ENCODE data around the gene OR5B17.

GRCh38 chr11:58394195-58394594 lies 35.3 kb upstream of the OR5B17 start:
- TF ChIP-seq EZH2 (IDR thresholded peaks at IDR 0.05; ENCODE audit: borderline replicate concordance, low read depth, low read length) = no peak
- no peak for TF ChIP-seq HDAC1 (IDR thresholded peaks at IDR 0.05)
- TF ChIP-seq ZNF436 (CRISPR knock-in tag; IDR thresholded peaks at IDR 0.05) = no peak
- no peak for TF ChIP-seq EP300 (IDR thresholded peaks at IDR 0.05; ENCODE audit: low read length)
- TF ChIP-seq SREBF2 (CRISPR knock-in tag; IDR thresholded peaks at IDR 0.05) = no peak
- no peak for TF ChIP-seq SP2 (IDR thresholded peaks at IDR 0.05; ENCODE audit: extremely low read depth, low read depth, low read length, poor library complexity, severe bottlenecking)
- TF ChIP-seq MXI1 (IDR thresholded peaks at IDR 0.05; ENCODE audit: low read depth, low read length) = no peak
- no peak for TF ChIP-seq GABPA (tag; conservative IDR thresholded peaks at IDR 0.05; ENCODE audit: low read depth)

Measured in K562 (cell line).